Heart right ventricle (tissue), 16 donors: ENCODE measurements around the gene SLC4A5. TPM values are rescaled to one million over a fixed set of nuclear protein-coding genes. Genes with fewer than 3 reads are reported as not detected.

Experiments used
- ATAC-seq, 8 donors: fragments of 200-7000 bp; cut with Tn5 transposase; one replicate each; pipeline ENCODE4 v1.9.1; 2020; ENCODE audit warnings: mild to moderate bottlenecking in 8 of 8, moderate library complexity in 8 of 8, moderate number of reproducible peaks in 1 of 8
- DNase-seq, 2 donors: peaks; one replicate each; pipeline ENCODE4 v3.0.0-alpha.2; 2020
- H3K27ac ChIP-seq, 10 donors: fragments of 200-600 bp; sonication (generic) in 2 of 10; one replicate each; pipeline versions ENCODE4 v1.5.0 to v1.8.0; 2020 to 2022; ENCODE audit warnings: mild to moderate bottlenecking in 3 of 10
- H3K27me3 ChIP-seq, 7 donors: fragments of 200-600 bp; one replicate each; pipeline ENCODE4 v1.8.0; 2021 to 2022; ENCODE audit warnings: mild to moderate bottlenecking in 2 of 7
- H3K36me3 ChIP-seq, 9 donors: fragments of 200-600 bp; sonication (generic) in 1 of 9; one replicate each; pipeline versions ENCODE4 v1.5.0 to v1.8.0; 2020 to 2022; ENCODE audit warnings: mild to moderate bottlenecking in 2 of 9
- H3K4me1 ChIP-seq, 9 donors: fragments of 200-600 bp; sonication (generic) in 1 of 9; one replicate each; pipeline versions ENCODE4 v1.5.0 to v1.8.0; 2020 to 2022; ENCODE audit warnings: mild to moderate bottlenecking in 4 of 9
- H3K4me3 ChIP-seq, 10 donors: fragments of 200-600 bp; sonication (generic) in 2 of 10; one replicate each; pipeline versions ENCODE4 v1.5.0 to v1.8.0; 2020 to 2022; ENCODE audit warnings: mild to moderate bottlenecking in 7 of 10, moderate library complexity in 2 of 10
- H3K9me3 ChIP-seq, 11 donors: fragments of 200-600 bp in 10 of 11; sonication (generic) in 2 of 11; one replicate each; pipeline versions ENCODE4 v1.5.0 to v1.8.0; 2013 to 2022; ENCODE audit warnings: mild to moderate bottlenecking in 2 of 11, control low read depth in 1 of 11, moderate library complexity in 1 of 11
- CTCF ChIP-seq, 9 donors: fragments of 200-600 bp; sonication (generic) in 2 of 9; IDR thresholded peaks; one replicate each; pipeline versions ENCODE4 v1.5.0 to v1.8.0; 2021 to 2022; ENCODE audit warnings: antibody characterized with exemption in 9 of 9, mild to moderate bottlenecking in 5 of 9, moderate library complexity in 1 of 9
- WGBS, 2 donors: extraction: QIAGEN DNeasy Blood & Tissue Kit; methylation state at CpG; one replicate each; pipeline ENCODE4 v1.1.7; 2013; ENCODE audit warnings: inconsistent platforms in 1 of 2; 5-methylcytosine and 5-hydroxymethylcytosine counted together
- intact Hi-C, 10 donors: fragments of 100-400 bp; cut with DNase I; formaldehyde crosslinking; loops; one replicate each; pipeline versions ENCODE4 v1.11.1 to v1.14.2; 2022
- polyA plus RNA-seq, 2 donors: library from polyadenylated mRNA; stranded (reverse); fragments of 200-250 nt; gene quantifications; one replicate each; pipeline ENCODE4 v1.2.3, GENCODE V29; 2013
- total RNA-seq, 10 donors: library from RNA; stranded (reverse); fragmentation: NEBNext Ultra II Directional in 3 of 10; extraction: Animal tissue kit (Norgen Biotek cat#: 25700) in 3 of 10; gene quantifications; one replicate each; pipeline versions ENCODE4 v1.2.1 to v1.2.4, GENCODE V29; 2021 to 2023
- donor health status: Arrhythmogenic right ventricular cardiomyopathy.
- donor health status: ischemic (EF 13 %, LVEDD 7.1; RV severe dilation, severe dysfunction).
- donor health status: healthy with polysubstance abuse.
- donor health status: DM: no; HTN: yes; CAD: no.
- donor health status: DM: no; HTN: no; CAD: no.
- donor health status: ischemic (EF 25% LVEDD 6.9; RV normal size, moderate dysfunction).
- donor health status: ischemic (EF 25% LVEDD 5.7; RV mildly dilated, moderate dysfunction).
- donor health status: healthy.
- donor health status: DM: yes; HTN: yes; CAD: no.
- donor health status: Ischemic cardiomyopathy.
- donor health status: ischemic (EF 35%, LVEDD 5.7; RV mildly dilated, moderate dysfunction).
- donor health status: nonischemic (EF 11% LVEDD 7.7; RV severe dilation, severe dysfunction).
- donor health status: DM: yes; HTN: yes; CAD: no.
- donor health status: PGD.
- donor health status: ischemic (EF 29% LVEDD 5.4; RV normal size, mild dysfunction).
- donor health status: nonischemic (EF 23%, LVEDD 6.1; RV moderate dilation, normal function).

SLC4A5 gene
- total and polyA plus RNA-seq, 12 donors = 0.43 to 4.6 (median 1.9) TPM

GRCh38 chr2:74372674-74373073 lies 29.5 kb upstream of the SLC4A5 start:
- Histone ChIP-seq H3K4me1 (peaks cover 12 to 41% (median 29%) of the 10 kb centered on the region in 9 donors), H3K9me3 (no peaks in the 10 kb centered on the region), H3K27me3 (no peaks in the 10 kb centered on the region), H3K27ac (peak overlapping the region in 5 of 10 donors; percentile 2 to 69 (median 50)), H3K4me3 (peak overlapping the region in 1 of 10 donors; percentile 6), H3K36me3 (peaks cover 6 to 76% (median 52%) of the 10 kb centered on the region in 9 donors)
- no peak for ATAC-seq
- 79 to 89% methylated on average over 6 of the region's 6 CpGs for WGBS, 2 donors
- no peak for DNase-seq
- intact Hi-C loops = loop anchor here in 1 of 10 donors (10.0 kb wide), 1 partner anchor 1138 kb away; the partner anchor contains the start of genes CCT7 and PRADC1
- no peak for TF ChIP-seq CTCF (IDR thresholded peaks at IDR 0.05)

- ATAC-seq (no peak), DNase-seq (no peak)
- Histone ChIP-seq H3K9me3 (no peaks in the 10 kb centered on the region), H3K27ac (no peak overlapping the region), H3K4me3 (no peak overlapping the region), H3K27me3 (no peaks in the 10 kb centered on the region), H3K36me3 (peaks cover 10 to 76% (median 52%) of the 10 kb centered on the region in 9 donors), H3K4me1 (peaks cover 12 to 41% (median 29%) of the 10 kb centered on the region in 9 donors)
- intact Hi-C loops = loop anchor here in 1 of 10 donors (10.0 kb wide), 1 partner anchor 1137 kb away; the partner anchor contains the start of genes CCT7 and PRADC1
- no peak for TF ChIP-seq CTCF (IDR thresholded peaks at IDR 0.05)
- WGBS, 2 donors = 98 to 99% methylated on average over 9 of the region's 9 CpGs
Observed at GRCh38 chr2:74371421-74371820, 28.2 kb upstream of the SLC4A5 start.

- H3K27me3 ChIP-seq = no peaks in the 10 kb centered on the region
- no peak for DNase-seq
- H3K36me3 ChIP-seq = peaks cover 10 to 78% (median 64%) of the 10 kb centered on the region in 9 donors
- peaks cover 12 to 40% (median 29%) of the 10 kb centered on the region in 9 donors for H3K4me1 ChIP-seq
- H3K4me3 ChIP-seq = no peak overlapping the region
- ATAC-seq = no peak
- no peaks in the 10 kb centered on the region for H3K9me3 ChIP-seq
- WGBS, 2 donors = 98% methylated on average over 7 of the region's 7 CpGs
- intact Hi-C loops = loop anchor here in 1 of 10 donors (10.0 kb wide), 1 partner anchor 1135 kb away; the partner anchor contains the start of genes CCT7 and PRADC1
- H3K27ac ChIP-seq = no peak overlapping the region
- no peak for TF ChIP-seq CTCF (IDR thresholded peaks at IDR 0.05)
Observed at GRCh38 chr2:74369976-74370375, 26.8 kb upstream of the SLC4A5 start.

GRCh38 chr2:74368499-74368898 lies 25.3 kb upstream of the SLC4A5 start:
- peaks cover 4 to 38% (median 22%) of the 10 kb centered on the region in 9 donors for H3K4me1 ChIP-seq
- H3K27ac ChIP-seq = no peak overlapping the region
- intact Hi-C loops = no loop called here
- TF ChIP-seq CTCF (IDR thresholded peaks at IDR 0.05) = no peak
- WGBS, 2 donors = 91 to 96% methylated on average over 5 of the region's 5 CpGs
- ATAC-seq = no peak
- no peak overlapping the region for H3K4me3 ChIP-seq
- no peaks in the 10 kb centered on the region for H3K27me3 ChIP-seq
- peaks cover 10 to 93% (median 76%) of the 10 kb centered on the region in 9 donors for H3K36me3 ChIP-seq
- DNase-seq = no peak
- no peaks in the 10 kb centered on the region for H3K9me3 ChIP-seq
